ENCODE results near the gene NID2. TPM values are rescaled to one million over a fixed set of nuclear protein-coding genes. Genes with fewer than 3 reads are reported as not detected.

The NID2 gene
- total and polyA plus RNA-seq, 2 donors (not counting 1 experiment from before 2014, with no cell fraction given), result not detected

DNA sequence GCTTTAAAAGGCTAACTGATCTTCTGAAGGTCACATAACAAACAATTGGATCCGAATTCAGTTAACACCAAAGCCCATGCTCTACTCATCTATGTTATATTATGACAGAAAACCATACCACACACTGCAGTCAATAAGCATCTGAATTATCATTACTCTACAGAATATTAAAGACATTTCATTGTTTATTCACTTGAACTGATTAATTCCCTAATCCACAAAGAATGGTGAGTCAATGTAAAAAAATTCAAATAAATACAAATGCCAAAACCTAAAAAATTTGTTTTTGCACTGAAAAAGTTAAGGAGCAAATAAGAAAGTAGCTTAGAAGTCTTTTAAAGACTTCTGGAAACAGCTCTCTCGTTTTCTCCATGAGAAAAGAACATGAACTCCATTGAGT is 13.7 kb downstream of the NID2 start:
- H3K4me1 Mint-ChIP-seq, result no peaks in the 10 kb centered on the region
- CTCF ChIA-PET, result no interaction called here
- H3K79me2 ChIP-seq (ENCODE audit: control insufficient read depth, insufficient read depth, low read length), result no peaks in the 10 kb centered on the region
- H3K36me3 ChIP-seq (replicated peaks in 1 of 2; ENCODE audit: control extremely low read depth in 1 of 2, control insufficient read depth in 1 of 2, extremely low read depth in 1 of 2, insufficient read depth in 2 of 2, low read length in 1 of 2), result no peaks in the 10 kb centered on the region
- H3K27ac Mint-ChIP-seq, result no peak overlapping the region
- no peaks in the 10 kb centered on the region for H3K4me1 ChIP-seq (ENCODE audit: control insufficient read depth in 2 of 2, insufficient read depth in 2 of 2, low read length in 2 of 2)
- H3K27me3 ChIP-seq (replicated peaks in 1 of 4; ENCODE audit: control extremely low read depth in 1 of 4, control insufficient read depth in 3 of 4, insufficient read depth in 4 of 4, low read length in 3 of 4), result peaks cover 0 to 6% (median 0%) of the 10 kb centered on the region in 4 experiments
- H3K9ac ChIP-seq (ENCODE audit: low read length), result no peak overlapping the region
- intact Hi-C loops (cut with micrococcal nuclease), result no loop called here
- H3K4me2 ChIP-seq (replicated peaks; ENCODE audit: low read depth, low read length, poor library complexity, severe bottlenecking), result no peak overlapping the region
- no peak overlapping the region for H2AFZ ChIP-seq (ENCODE audit: insufficient read depth, low read depth, low read length, poor library complexity, severe bottlenecking)
- POLR2A ChIA-PET, result no interaction called here
- H3K9me3 ChIP-seq (ENCODE audit: control extremely low read depth in 1 of 3, control insufficient read depth in 2 of 3, insufficient read depth in 1 of 3, low read length in 2 of 3), result no peaks in the 10 kb centered on the region
- WGBS (ENCODE audit: insufficient coverage), result no CpG with 5 or more reads among the region's 2 CpGs
- H3K4me3 Mint-ChIP-seq, result no peak overlapping the region
- ATAC-seq (ENCODE audit: low read depth), result no peak
- no peak for TF ChIP-seq EZH2 (IDR thresholded peaks at IDR 0.05; ENCODE audit: borderline replicate concordance, insufficient read depth, low read depth, low read length, poor library complexity, severe bottlenecking)
- TF ChIP-seq, protein P1, sequence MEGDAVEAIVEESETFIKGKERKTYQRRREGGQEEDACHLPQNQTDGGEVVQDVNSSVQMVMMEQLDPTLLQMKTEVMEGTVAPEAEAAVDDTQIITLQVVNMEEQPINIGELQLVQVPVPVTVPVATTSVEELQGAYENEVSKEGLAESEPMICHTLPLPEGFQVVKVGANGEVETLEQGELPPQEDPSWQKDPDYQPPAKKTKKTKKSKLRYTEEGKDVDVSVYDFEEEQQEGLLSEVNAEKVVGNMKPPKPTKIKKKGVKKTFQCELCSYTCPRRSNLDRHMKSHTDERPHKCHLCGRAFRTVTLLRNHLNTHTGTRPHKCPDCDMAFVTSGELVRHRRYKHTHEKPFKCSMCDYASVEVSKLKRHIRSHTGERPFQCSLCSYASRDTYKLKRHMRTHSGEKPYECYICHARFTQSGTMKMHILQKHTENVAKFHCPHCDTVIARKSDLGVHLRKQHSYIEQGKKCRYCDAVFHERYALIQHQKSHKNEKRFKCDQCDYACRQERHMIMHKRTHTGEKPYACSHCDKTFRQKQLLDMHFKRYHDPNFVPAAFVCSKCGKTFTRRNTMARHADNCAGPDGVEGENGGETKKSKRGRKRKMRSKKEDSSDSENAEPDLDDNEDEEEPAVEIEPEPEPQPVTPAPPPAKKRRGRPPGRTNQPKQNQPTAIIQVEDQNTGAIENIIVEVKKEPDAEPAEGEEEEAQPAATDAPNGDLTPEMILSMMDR (IDR thresholded peaks at IDR 0.05), result no peak
- no peaks in the 10 kb centered on the region for H4K20me1 ChIP-seq (ENCODE audit: control insufficient read depth, insufficient read depth, low read length, poor library complexity, severe bottlenecking)
- no peak overlapping the region for H3K4me3 ChIP-seq (ENCODE audit: control extremely low read depth in 1 of 5, extremely low read depth in 1 of 5, insufficient read depth in 1 of 5, low read depth in 2 of 5, low read length in 4 of 5)
- no peak overlapping the region for H3K27ac ChIP-seq (ENCODE audit: low read length in 2 of 2)
- no peaks in the 10 kb centered on the region for H3K9me3 Mint-ChIP-seq (ENCODE audit: insufficient read depth)
- H3K27me3 Mint-ChIP-seq, result peaks cover 25% of the 10 kb centered on the region
- no peak for DNase-seq

DNA sequence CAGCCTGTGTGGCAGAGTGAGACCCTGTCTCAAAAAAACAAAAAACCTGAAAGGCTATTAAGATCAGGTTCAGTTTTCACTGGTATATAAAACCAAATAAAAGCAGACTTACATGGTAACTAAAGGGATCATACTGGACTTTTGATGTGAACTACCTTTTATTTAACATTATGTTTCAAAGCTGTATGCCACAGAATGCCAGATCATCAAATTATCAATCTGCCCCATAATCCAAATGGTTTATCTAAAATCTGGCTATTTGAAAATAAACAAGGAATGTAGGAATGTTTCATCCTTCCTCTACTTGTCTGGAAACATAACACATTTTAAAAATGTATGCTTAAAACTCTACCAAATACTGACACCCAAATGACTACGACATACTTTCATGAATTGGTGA is 14.2 kb downstream of the NID2 start:
- TF ChIP-seq EZH2 (IDR thresholded peaks at IDR 0.05; ENCODE audit: borderline replicate concordance, insufficient read depth, low read depth, low read length, poor library complexity, severe bottlenecking), result no peak
- TF ChIP-seq, protein P1 (IDR thresholded peaks at IDR 0.05), result no peak
- ChIA-PET POLR2A (no interaction called here), CTCF (no interaction called here)
- Histone ChIP-seq H3K27me3 (replicated peaks in 1 of 4; ENCODE audit: control extremely low read depth in 1 of 4, control insufficient read depth in 3 of 4, insufficient read depth in 4 of 4, low read length in 3 of 4) (peaks cover 0 to 6% (median 0%) of the 10 kb centered on the region in 4 experiments), H3K4me2 (replicated peaks; ENCODE audit: low read depth, low read length, poor library complexity, severe bottlenecking) (no peak overlapping the region), H3K4me3 (ENCODE audit: control extremely low read depth in 1 of 5, extremely low read depth in 1 of 5, insufficient read depth in 1 of 5, low read depth in 2 of 5, low read length in 4 of 5) (no peak overlapping the region), H3K79me2 (ENCODE audit: control insufficient read depth, insufficient read depth, low read length) (no peaks in the 10 kb centered on the region), H3K4me1 (ENCODE audit: control insufficient read depth in 2 of 2, insufficient read depth in 2 of 2, low read length in 2 of 2) (no peaks in the 10 kb centered on the region), H3K9me3 (ENCODE audit: control extremely low read depth in 1 of 3, control insufficient read depth in 2 of 3, insufficient read depth in 1 of 3, low read length in 2 of 3) (no peaks in the 10 kb centered on the region), H3K27ac (ENCODE audit: low read length in 2 of 2) (no peak overlapping the region), H4K20me1 (ENCODE audit: control insufficient read depth, insufficient read depth, low read length, poor library complexity, severe bottlenecking) (no peaks in the 10 kb centered on the region), H3K36me3 (replicated peaks in 1 of 2; ENCODE audit: control extremely low read depth in 1 of 2, control insufficient read depth in 1 of 2, extremely low read depth in 1 of 2, insufficient read depth in 2 of 2, low read length in 1 of 2) (no peaks in the 10 kb centered on the region), H2AFZ (ENCODE audit: insufficient read depth, low read depth, low read length, poor library complexity, severe bottlenecking) (no peak overlapping the region), H3K9ac (ENCODE audit: low read length) (no peak overlapping the region)
- no peak for ATAC-seq (ENCODE audit: low read depth)
- no peaks in the 10 kb centered on the region for H3K9me3 Mint-ChIP-seq (ENCODE audit: insufficient read depth)
- 0% methylated on average over 1 of the region's 1 CpG for WGBS (ENCODE audit: insufficient coverage)
- H3K4me3 Mint-ChIP-seq, result no peak overlapping the region
- H3K4me1 Mint-ChIP-seq, result no peaks in the 10 kb centered on the region
- no peak for DNase-seq
- H3K27ac Mint-ChIP-seq, result no peak overlapping the region
- intact Hi-C loops (cut with micrococcal nuclease), result no loop called here
- peaks cover 25% of the 10 kb centered on the region for H3K27me3 Mint-ChIP-seq

Data from B cell (primary cell).